Calu3 (cell line): Measurements from ENCODE around the gene PCSK7. TPM values are rescaled to one million over a fixed set of nuclear protein-coding genes. Genes with fewer than 3 reads are reported as not detected.

ENCODE experiments used
- BruUV-seq: library from RNA; stranded (reverse); fragments of 400-500 nt; replicated peaks from 2 replicates; lab custom pipeline; 2021; lab: Mats Ljungman, UMichigan
- CTCF ChIA-PET: fragments of 300-600 bp; sonication (Branson Sonifier 250); formaldehyde crosslinking; loops from one replicate; lab custom pipeline; 2022; ENCODE audit warnings: antibody characterized with exemption; lab: Charles Lee
- DNase-seq: peaks from one replicate; pipeline ENCODE4 v3.0.0; 2022
- H3K27ac Mint-ChIP-seq: one replicate; pipeline ENCODE4 v1.8.0; 2022; ENCODE audit warnings: mixed read lengths; ENCODE audit not compliant: unreplicated experiment
- H3K27me3 Mint-ChIP-seq: one replicate; pipeline ENCODE4 v1.8.0; 2022; ENCODE audit warnings: mixed read lengths; ENCODE audit not compliant: unreplicated experiment
- H3K36me3 Mint-ChIP-seq: one replicate; pipeline ENCODE4 v1.8.0; 2022; ENCODE audit warnings: mild to moderate bottlenecking, moderate library complexity, mixed read lengths; ENCODE audit not compliant: insufficient read depth, unreplicated experiment
- H3K4me1 Mint-ChIP-seq: one replicate; pipeline ENCODE4 v1.8.0; 2022; ENCODE audit warnings: mild to moderate bottlenecking, low read depth, mixed read lengths; ENCODE audit not compliant: unreplicated experiment
- H3K4me3 Mint-ChIP-seq: one replicate; pipeline ENCODE4 v1.8.0; 2022; ENCODE audit warnings: mild to moderate bottlenecking, low read depth, moderate library complexity, mixed read lengths; ENCODE audit not compliant: unreplicated experiment
- H3K9me3 Mint-ChIP-seq: one replicate; pipeline ENCODE4 v1.8.0; 2022; ENCODE audit warnings: low read depth, mixed read lengths; ENCODE audit not compliant: unreplicated experiment
- intact Hi-C: fragments of 100-400 bp; cut with micrococcal nuclease; formaldehyde crosslinking; loops from one replicate; pipeline ENCODE4 v1.10.0; 2022; ENCODE audit not compliant: unreplicated experiment
- total RNA-seq: library from RNA; stranded (reverse); gene quantifications from 2 replicates; pipeline ENCODE4 v1.2.3, GENCODE V29; 2022
- TF ChIP-seq, protein P1 (sequence below): fragments of 200-600 bp; IDR thresholded peaks from one replicate; pipeline ENCODE4 v1.8.0; 2022; ENCODE audit warnings: antibody characterized with exemption; ENCODE audit not compliant: unreplicated experiment

Gene PCSK7
- total RNA-seq, 1 experiment from 2014 or later = 44.3 TPM

DNA sequence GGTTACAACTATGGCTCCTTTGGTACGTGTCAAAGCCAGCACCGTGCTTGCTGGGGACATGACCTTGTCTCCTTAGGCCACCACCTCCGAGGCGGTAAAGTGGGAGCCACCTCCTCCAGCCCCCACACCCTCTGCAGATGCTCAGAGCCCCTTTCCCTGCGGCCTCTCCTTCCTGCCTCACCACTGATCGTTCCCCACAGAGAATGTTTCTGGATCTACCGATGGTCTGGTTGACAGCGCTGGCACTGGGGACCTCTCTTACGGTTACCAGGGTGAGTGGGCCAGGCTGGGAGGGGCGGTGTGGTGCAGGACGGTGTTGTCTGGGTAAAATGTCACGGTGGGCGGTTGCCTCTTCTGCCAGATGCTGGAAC lies 44.5 kb downstream of the PCSK7 start:
- no peaks in the 10 kb centered on the region for H3K9me3 Mint-ChIP-seq
- no peaks in the 10 kb centered on the region for H3K36me3 Mint-ChIP-seq
- intact Hi-C loops = no loop called here
- TF ChIP-seq, protein P1, sequence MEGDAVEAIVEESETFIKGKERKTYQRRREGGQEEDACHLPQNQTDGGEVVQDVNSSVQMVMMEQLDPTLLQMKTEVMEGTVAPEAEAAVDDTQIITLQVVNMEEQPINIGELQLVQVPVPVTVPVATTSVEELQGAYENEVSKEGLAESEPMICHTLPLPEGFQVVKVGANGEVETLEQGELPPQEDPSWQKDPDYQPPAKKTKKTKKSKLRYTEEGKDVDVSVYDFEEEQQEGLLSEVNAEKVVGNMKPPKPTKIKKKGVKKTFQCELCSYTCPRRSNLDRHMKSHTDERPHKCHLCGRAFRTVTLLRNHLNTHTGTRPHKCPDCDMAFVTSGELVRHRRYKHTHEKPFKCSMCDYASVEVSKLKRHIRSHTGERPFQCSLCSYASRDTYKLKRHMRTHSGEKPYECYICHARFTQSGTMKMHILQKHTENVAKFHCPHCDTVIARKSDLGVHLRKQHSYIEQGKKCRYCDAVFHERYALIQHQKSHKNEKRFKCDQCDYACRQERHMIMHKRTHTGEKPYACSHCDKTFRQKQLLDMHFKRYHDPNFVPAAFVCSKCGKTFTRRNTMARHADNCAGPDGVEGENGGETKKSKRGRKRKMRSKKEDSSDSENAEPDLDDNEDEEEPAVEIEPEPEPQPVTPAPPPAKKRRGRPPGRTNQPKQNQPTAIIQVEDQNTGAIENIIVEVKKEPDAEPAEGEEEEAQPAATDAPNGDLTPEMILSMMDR = no peak
- H3K4me1 Mint-ChIP-seq = no peaks in the 10 kb centered on the region
- no peaks in the 10 kb centered on the region for H3K27me3 Mint-ChIP-seq
- no peak overlapping the region for H3K27ac Mint-ChIP-seq
- DNase-seq = no peak
- H3K4me3 Mint-ChIP-seq = no peak overlapping the region
- no TSS peak for BruUV-seq
- CTCF ChIA-PET = no interaction called here

DNA sequence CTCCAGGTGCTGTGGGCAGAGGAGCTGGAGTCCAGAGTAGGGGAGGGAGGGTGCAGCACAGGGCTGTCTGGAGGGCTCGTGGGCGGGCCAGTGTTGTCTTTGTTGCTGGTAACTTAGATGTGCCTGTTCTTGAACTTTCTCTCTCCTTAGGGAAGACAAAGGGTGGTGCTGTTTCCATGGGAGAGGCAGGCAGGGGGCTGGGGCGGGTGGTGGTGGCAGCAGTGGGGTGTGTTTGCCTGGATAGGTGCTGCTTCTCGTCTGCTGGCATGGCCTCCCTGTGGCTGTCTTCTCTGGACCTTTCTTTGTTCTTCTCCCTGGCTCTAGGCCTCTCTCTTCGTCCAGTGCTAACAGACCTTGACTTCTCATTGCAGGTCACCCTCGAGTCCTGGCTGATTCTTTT lies 44.9 kb downstream of the PCSK7 start:
- Mint-ChIP-seq H3K4me3 (no peak overlapping the region), H3K9me3 (no peaks in the 10 kb centered on the region), H3K4me1 (no peaks in the 10 kb centered on the region), H3K36me3 (no peaks in the 10 kb centered on the region), H3K27me3 (no peaks in the 10 kb centered on the region), H3K27ac (no peak overlapping the region)
- no peak for DNase-seq
- TF ChIP-seq, protein P1 = no peak
- CTCF ChIA-PET = no interaction called here
- no TSS peak for BruUV-seq
- intact Hi-C loops = no loop called here

DNA sequence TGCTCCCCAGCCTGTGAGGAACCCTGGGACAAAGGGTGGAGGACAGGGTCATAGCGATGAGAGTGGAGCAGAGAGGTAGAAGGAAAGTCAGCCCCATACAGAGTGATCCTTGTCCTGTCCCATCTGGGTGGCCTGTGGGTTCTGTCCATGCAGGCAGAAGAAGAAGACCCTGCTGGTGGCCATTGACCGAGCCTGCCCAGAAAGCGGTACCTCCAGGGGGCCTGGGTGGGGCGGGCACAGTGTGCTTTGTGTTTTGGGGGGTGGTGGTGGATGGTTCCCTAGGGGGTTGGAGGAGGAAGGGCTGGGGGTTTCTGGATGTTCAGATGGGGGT lies 45.5 kb downstream of the PCSK7 start:
- no peak overlapping the region for H3K27ac Mint-ChIP-seq

DNA sequence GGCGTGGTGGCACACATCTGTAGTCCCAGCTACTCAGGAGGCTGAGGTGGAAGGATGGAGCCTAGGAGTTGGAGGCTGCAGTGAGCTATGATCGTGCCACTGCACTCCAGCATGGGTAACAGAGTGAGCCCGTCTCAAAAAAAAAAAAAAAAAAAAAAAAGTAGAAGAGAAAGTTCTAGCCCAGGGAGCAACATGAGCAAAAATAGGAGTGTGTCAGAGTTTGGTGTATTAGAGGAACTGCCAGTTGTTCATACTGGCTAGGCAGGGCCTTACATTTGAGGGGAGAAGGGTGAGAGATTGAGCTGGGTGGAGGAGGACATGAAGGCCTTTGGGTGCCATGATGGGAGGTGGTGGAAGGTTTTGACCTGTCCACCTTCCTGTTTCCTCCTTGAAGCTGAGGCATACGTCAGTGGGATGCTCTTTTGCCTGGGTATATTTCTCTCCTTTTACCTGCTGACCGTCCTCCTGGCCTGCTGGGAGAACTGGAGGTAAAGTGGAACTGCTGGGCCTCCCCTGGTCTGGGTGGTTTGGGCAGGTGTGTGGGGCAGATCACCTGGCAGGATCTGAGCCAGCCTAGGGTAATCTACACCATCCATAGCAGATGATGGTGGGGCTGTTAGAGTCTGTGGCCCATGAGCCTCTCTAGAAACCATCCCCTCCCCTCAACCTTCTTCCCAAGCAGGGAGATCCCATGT lies 46.0 kb downstream of the PCSK7 start:
- Mint-ChIP-seq H3K9me3 (no peaks in the 10 kb centered on the region), H3K27me3 (no peaks in the 10 kb centered on the region), H3K4me1 (no peaks in the 10 kb centered on the region), H3K4me3 (no peak overlapping the region), H3K36me3 (no peaks in the 10 kb centered on the region), H3K27ac (no peak overlapping the region)
- DNase-seq = no peak
- intact Hi-C loops = no loop called here
- BruUV-seq = no TSS peak
- TF ChIP-seq, protein P1 = no peak
- CTCF ChIA-PET = no interaction called here

More for the DNA sequence above, 45.5 kb downstream of the PCSK7 start:
- no peaks in the 10 kb centered on the region for H3K9me3 Mint-ChIP-seq
- BruUV-seq = no TSS peak
- no peaks in the 10 kb centered on the region for H3K4me1 Mint-ChIP-seq
- intact Hi-C loops = no loop called here
- no peaks in the 10 kb centered on the region for H3K36me3 Mint-ChIP-seq
- no peak for DNase-seq
- CTCF ChIA-PET = no interaction called here
- TF ChIP-seq, protein P1 = no peak
- H3K27me3 Mint-ChIP-seq = no peaks in the 10 kb centered on the region
- no peak overlapping the region for H3K4me3 Mint-ChIP-seq
